Measurements from ENCODE around the gene TMEM267.

DNA sequence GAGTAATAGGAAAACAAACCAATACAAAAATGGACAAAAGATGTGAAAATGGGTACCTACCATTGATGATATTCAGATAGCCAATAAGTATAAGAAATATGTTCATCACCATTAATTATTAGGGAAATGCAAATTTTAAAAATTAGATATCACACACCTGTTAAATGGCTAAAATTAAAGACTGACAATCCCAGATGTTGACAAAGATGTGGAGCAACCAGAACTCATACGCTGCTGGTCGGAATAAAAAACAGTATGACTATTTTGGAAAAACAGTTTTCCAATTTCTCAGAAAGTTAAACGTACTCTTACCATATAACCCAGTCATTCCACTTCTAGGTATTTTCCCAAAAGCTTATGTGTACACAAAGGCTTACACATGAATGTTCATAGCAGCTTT is 27.1 kb downstream of the TMEM267 start:
- TF ChIP-seq, protein P1, sequence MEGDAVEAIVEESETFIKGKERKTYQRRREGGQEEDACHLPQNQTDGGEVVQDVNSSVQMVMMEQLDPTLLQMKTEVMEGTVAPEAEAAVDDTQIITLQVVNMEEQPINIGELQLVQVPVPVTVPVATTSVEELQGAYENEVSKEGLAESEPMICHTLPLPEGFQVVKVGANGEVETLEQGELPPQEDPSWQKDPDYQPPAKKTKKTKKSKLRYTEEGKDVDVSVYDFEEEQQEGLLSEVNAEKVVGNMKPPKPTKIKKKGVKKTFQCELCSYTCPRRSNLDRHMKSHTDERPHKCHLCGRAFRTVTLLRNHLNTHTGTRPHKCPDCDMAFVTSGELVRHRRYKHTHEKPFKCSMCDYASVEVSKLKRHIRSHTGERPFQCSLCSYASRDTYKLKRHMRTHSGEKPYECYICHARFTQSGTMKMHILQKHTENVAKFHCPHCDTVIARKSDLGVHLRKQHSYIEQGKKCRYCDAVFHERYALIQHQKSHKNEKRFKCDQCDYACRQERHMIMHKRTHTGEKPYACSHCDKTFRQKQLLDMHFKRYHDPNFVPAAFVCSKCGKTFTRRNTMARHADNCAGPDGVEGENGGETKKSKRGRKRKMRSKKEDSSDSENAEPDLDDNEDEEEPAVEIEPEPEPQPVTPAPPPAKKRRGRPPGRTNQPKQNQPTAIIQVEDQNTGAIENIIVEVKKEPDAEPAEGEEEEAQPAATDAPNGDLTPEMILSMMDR (IDR thresholded peaks at IDR 0.05; ENCODE audit: low read depth, low read length, missing input control) = no peak
- TF ChIP-seq EGR1 (IDR thresholded peaks at IDR 0.05; ENCODE audit: low read depth in 2 of 2) (no peak), FOXA1 (IDR thresholded peaks at IDR 0.05) (no peak), REST (IDR thresholded peaks at IDR 0.05) (no peak), HNF4G (IDR thresholded peaks at IDR 0.05) (no peak), SP1 (IDR thresholded peaks at IDR 0.05) (no peak), YY1 (IDR thresholded peaks at IDR 0.05) (no peak), HNF4A (conservative IDR thresholded peaks at IDR 0.05) (no peak), JUND (IDR thresholded peaks at IDR 0.05) (no peak), RAD21 (IDR thresholded peaks at IDR 0.05) (no peak), MAX (IDR thresholded peaks at IDR 0.05) (no peak), TAF1 (conservative IDR thresholded peaks at IDR 0.05) (no peak)
- TF ChIP-seq, protein P2, sequence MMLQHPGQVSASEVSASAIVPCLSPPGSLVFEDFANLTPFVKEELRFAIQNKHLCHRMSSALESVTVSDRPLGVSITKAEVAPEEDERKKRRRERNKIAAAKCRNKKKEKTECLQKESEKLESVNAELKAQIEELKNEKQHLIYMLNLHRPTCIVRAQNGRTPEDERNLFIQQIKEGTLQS (IDR thresholded peaks at IDR 0.05) = no peak
